ENCODE data around the gene PSMD9. TPM values are rescaled to one million over a fixed set of nuclear protein-coding genes. Genes with fewer than 3 reads are reported as not detected.
A peak's percentile ranks its signal among the peaks of the same experiment; 100 is the strongest.
"Not testable (repeated sequence)": the region's sequence is repeated elsewhere in the genome, so short reads cannot be mapped to it uniquely, and the experiment has no call there.

Gene PSMD9
- total RNA-seq, 4 donors from 2014 or later: 2.4 to 312 (median 46.0) TPM

DNA sequence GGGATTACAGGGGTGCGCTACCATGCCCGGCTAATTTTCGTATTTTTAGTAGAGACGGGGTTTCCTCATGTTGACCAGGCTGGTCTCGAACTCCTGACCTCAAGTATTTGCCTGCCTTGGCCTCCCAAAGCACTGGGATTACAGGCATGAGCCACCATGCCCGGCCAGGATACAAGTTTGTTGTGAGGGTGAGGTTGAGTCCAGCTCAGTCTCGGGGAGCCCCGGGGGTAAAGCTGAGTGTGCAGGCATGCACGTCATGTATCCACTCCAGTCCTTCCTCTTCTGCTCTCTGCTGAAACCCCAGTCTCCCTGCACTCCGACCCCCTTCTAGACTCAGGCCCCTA lies 30.3 kb upstream of the PSMD9 start:
- peak overlapping the region; percentile 93 to 94 for H3K27ac ChIP-seq
- peaks cover 15 to 18% of the 10 kb centered on the region in 2 donors for H3K4me1 ChIP-seq
- H3K9me3 ChIP-seq: no peaks in the 10 kb centered on the region
- no peak overlapping the region for H3K4me3 ChIP-seq
- DNase-seq: no peak
- no peak for TF ChIP-seq POLR2A (IDR thresholded peaks at IDR 0.05)
- TF ChIP-seq, protein P1, sequence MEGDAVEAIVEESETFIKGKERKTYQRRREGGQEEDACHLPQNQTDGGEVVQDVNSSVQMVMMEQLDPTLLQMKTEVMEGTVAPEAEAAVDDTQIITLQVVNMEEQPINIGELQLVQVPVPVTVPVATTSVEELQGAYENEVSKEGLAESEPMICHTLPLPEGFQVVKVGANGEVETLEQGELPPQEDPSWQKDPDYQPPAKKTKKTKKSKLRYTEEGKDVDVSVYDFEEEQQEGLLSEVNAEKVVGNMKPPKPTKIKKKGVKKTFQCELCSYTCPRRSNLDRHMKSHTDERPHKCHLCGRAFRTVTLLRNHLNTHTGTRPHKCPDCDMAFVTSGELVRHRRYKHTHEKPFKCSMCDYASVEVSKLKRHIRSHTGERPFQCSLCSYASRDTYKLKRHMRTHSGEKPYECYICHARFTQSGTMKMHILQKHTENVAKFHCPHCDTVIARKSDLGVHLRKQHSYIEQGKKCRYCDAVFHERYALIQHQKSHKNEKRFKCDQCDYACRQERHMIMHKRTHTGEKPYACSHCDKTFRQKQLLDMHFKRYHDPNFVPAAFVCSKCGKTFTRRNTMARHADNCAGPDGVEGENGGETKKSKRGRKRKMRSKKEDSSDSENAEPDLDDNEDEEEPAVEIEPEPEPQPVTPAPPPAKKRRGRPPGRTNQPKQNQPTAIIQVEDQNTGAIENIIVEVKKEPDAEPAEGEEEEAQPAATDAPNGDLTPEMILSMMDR (IDR thresholded peaks at IDR 0.05): no peak
- intact Hi-C loops (cut with DNase I; ENCODE audit: low total_unique reads): no loop called here
- H3K36me3 ChIP-seq: no peaks in the 10 kb centered on the region
- H3K27me3 ChIP-seq: no peaks in the 10 kb centered on the region

DNA sequence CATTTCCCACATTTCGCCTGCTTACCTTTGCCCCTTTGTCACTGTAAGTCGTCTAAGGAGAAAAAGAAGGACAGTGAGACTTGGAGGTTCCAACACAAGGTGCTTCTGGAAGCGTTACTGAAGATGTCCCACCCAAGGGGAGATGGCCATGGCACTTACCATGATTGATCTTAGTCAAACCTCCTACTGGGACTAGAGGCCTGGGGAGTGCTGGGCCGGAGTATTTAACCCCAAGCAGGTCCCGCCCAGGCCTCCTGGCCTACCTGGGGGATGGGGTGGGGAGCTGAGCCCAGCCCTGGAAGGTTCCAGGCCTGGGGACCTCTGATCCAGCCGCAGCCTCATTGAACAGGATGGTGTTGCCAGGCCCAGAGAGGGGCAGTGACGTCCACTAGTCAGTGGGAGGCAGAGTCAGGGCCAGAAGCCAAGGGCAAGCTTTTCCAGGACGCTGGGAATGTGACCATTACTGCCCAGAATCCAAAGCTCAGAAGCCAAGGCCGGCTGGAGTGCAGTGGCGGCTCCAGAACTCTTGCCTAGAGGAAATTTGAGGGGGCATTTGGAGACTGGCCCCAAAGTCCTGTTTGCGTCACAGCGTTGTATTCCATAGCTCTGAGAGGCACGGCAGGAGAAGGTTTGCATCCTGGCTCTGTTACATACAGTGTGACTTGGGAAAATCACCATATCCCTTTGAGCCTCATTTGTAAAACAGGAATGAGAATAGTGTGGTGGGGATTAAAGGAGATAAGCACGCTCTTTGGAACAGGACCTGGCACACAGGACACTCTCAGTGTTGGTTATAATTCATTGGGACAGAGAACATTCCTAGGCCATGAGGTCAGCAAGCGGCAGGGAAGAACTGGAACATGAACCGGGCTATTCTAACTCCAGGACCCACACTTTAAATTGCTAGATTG lies 29.7 kb upstream of the PSMD9 start, which contains the start of gene HPD:
TSS of gene HPD (minus strand) at position 198 of the 911 bp plus-strand sequence. CDS start at position 162, 36 bp downstream.
- H3K9me3 ChIP-seq: no peaks in the 10 kb centered on the region
- peak; percentile 84 to 88 for DNase-seq
- no peaks in the 10 kb centered on the region for H3K36me3 ChIP-seq
- TF ChIP-seq, protein P1 (IDR thresholded peaks at IDR 0.05): no peak
- peak within 1 kb of the TSS; percentile 93 to 94 for H3K27ac ChIP-seq
- intact Hi-C loops (cut with DNase I; ENCODE audit: low total_unique reads): no loop called here
- H3K27me3 ChIP-seq: no peaks in the 10 kb centered on the region
- H3K4me3 ChIP-seq: no peak within 1 kb of the TSS
- peaks cover 15 to 18% of the 10 kb centered on the region in 2 donors for H3K4me1 ChIP-seq

DNA sequence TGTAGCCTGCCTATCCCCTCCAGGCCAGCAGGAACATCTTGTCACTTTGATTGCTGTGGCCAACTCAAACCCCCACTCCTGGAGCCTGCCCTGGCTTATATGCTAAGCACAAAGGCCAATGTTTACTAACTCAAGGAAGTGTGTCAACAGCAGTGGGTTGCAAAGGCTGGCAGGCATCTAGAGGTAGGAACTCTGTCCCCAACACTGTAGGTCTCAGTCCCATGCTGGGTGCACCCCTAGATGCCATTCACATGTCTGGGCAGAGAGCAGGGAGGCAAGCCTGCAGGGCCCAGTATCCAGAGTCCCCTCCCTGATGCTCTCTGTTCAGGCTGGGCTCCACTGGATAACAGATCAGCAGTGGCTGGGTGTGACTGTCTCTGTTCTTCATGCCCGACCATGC lies 28.3 kb upstream of the PSMD9 start:
- Histone ChIP-seq H3K27me3 (no peaks in the 10 kb centered on the region), H3K36me3 (no peaks in the 10 kb centered on the region), H3K4me1 (peaks cover 15 to 18% of the 10 kb centered on the region in 2 donors), H3K27ac (peak overlapping the region; percentile 93 to 94), H3K9me3 (no peaks in the 10 kb centered on the region), H3K4me3 (no peak overlapping the region)
- TF ChIP-seq, protein P1 (IDR thresholded peaks at IDR 0.05): no peak
- no peak for TF ChIP-seq POLR2A (IDR thresholded peaks at IDR 0.05)
- no peak for DNase-seq
- intact Hi-C loops (cut with DNase I; ENCODE audit: low total_unique reads): no loop called here

DNA sequence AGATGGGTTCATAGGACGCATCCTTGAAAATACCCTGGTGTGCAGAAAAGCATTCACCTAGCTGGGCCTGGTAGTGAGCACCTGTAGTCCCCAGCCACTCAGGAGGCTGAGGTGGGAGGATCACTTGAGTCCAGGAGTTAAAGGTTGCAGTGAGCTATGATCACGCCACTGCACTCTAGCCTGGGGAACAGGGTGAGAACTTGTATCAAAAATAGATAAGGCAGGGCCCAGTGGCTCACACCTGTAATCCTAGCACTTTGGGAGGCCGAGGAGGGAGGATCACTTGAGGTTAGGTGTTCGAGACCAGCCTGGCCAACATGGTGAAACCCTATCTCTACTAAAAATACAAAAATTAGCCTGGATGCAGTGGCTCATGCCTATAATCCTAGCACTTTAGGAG lies 27.9 kb upstream of the PSMD9 start:
- DNase-seq; H3K4me3 ChIP-seq; H3K27me3 ChIP-seq; intact Hi-C loops (cut with DNase I; ENCODE audit: low total_unique reads); H3K9me3 ChIP-seq; H3K36me3 ChIP-seq: not testable (repeated sequence)
- H3K27ac ChIP-seq: peak overlapping the region in 1 of 2 donors; percentile 94
- H3K4me1 ChIP-seq: peaks cover 15 to 18% of the 10 kb centered on the region in 2 donors

DNA sequence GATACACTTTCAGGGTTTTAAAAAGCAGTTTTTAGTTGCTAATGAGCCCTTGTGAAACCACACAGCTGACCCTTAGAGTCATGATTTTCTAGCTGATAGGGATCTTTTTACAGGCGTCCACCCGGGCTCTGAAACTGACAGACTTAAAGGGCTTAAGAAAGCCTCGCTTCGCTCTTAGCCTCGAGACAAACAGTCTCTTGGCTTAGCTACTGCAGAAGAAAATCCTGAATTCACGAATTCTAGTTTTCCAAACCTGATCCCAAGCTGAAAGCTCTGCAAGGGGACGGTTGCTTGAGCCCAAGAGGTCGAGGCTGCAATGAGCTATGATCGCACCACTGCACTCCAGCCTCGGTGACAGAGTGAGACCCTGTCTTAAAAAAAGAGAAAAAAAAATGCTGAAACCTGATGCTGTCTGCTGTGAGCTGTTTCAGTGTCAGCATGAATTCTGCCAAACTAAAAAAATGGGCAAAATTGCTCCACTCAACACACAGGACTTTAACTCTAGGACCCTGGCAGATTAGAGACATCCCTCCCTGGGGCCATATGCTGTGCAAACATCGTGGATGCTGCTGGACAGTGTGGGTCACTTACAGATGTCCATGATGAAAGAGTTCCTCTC lies 26.8 kb upstream of the PSMD9 start:
- peaks cover 15 to 18% of the 10 kb centered on the region in 2 donors for H3K4me1 ChIP-seq
- intact Hi-C loops (cut with DNase I; ENCODE audit: low total_unique reads): no loop called here

More for the DNA sequence above, 26.8 kb upstream of the PSMD9 start:
- no peaks in the 10 kb centered on the region for H3K27me3 ChIP-seq
- TF ChIP-seq, protein P1 (IDR thresholded peaks at IDR 0.05): no peak
- no peak for TF ChIP-seq POLR2A (IDR thresholded peaks at IDR 0.05)
- peak overlapping the region; percentile 61 to 94 for H3K27ac ChIP-seq
- H3K4me3 ChIP-seq: no peak overlapping the region
- no peaks in the 10 kb centered on the region for H3K36me3 ChIP-seq
- no peaks in the 10 kb centered on the region for H3K9me3 ChIP-seq
- DNase-seq: no peak

Measured in uterus (tissue), 4 donors.